Fibroblast of lung (primary cell): ENCODE measurements around the gene KCNK4. TPM values are rescaled to one million over a fixed set of nuclear protein-coding genes. Genes with fewer than 3 reads are reported as not detected.

Experiments used
- DNase-seq, 2 donors: peaks; one replicate each; pipeline versions ENCODE4 v3.0.0 to v3.0.0-alpha.2; 2010; ENCODE audit warnings: low read depth in 2 of 2
- H2AFZ ChIP-seq: 2 replicates; pipeline ENCODE4 v1.5.1; 2012; ENCODE audit warnings: low read length, control low read depth, inconsistent platforms
- H3K27ac ChIP-seq: 2 replicates; pipeline ENCODE4 v1.5.1; 2011; ENCODE audit warnings: low read length, control low read depth; ENCODE audit not compliant: insufficient read depth
- H3K27me3 ChIP-seq: 2 replicates; pipeline ENCODE4 v1.5.1; 2011; ENCODE audit warnings: mild to moderate bottlenecking, low read length; ENCODE audit not compliant: control insufficient read depth, insufficient read depth
- H3K36me3 ChIP-seq: 2 replicates; pipeline ENCODE4 v1.5.1; 2011; ENCODE audit warnings: low read length; ENCODE audit not compliant: control insufficient read depth, insufficient read depth
- H3K4me1 ChIP-seq: 2 replicates; pipeline ENCODE4 v1.5.1; 2011; ENCODE audit warnings: low read length; ENCODE audit not compliant: control insufficient read depth, insufficient read depth; ENCODE audit errors: extremely low read depth
- H3K4me2 ChIP-seq: 2 replicates; pipeline ENCODE4 v1.5.1; 2011; ENCODE audit warnings: low read length, control low read depth; ENCODE audit not compliant: insufficient read depth; ENCODE audit errors: extremely low read depth
- H3K4me3 ChIP-seq, 4 experiments: fragments of 200-600 bp in 1 of 4; sonication (generic) in 1 of 4; replicated peaks in 1 of 4; 2 replicates each; pipeline ENCODE4 v1.5.1; 2011 to 2016; ENCODE audit warnings: low read length in 4 of 4, low read depth in 3 of 4, mild to moderate bottlenecking in 3 of 4, control low read depth in 2 of 4, inconsistent platforms in 1 of 4, mixed read lengths in 1 of 4; ENCODE audit not compliant: insufficient read depth in 1 of 4; ENCODE audit errors: control extremely low read depth in 1 of 4
- H3K79me2 ChIP-seq: 2 replicates; pipeline ENCODE4 v1.5.1; 2012; ENCODE audit warnings: mild to moderate bottlenecking, low read length, inconsistent platforms; ENCODE audit not compliant: control insufficient read depth, insufficient read depth
- H3K9ac ChIP-seq: 2 replicates; pipeline ENCODE4 v1.5.1; 2011; ENCODE audit warnings: mild to moderate bottlenecking, low read length, control low read depth; ENCODE audit not compliant: insufficient read depth
- H3K9me3 ChIP-seq: 2 replicates; pipeline ENCODE4 v1.5.1; 2012; ENCODE audit warnings: low read depth, low read length; ENCODE audit not compliant: control insufficient read depth, insufficient read depth
- H4K20me1 ChIP-seq: 2 replicates; pipeline ENCODE4 v1.5.1; 2011; ENCODE audit warnings: low read length; ENCODE audit not compliant: control insufficient read depth, insufficient read depth; ENCODE audit errors: extremely low read depth
- CTCF ChIP-seq, 2 donors: IDR thresholded peaks in 1 of 2; conservative IDR thresholded peaks in 1 of 2; 1 replicate in 1 of 2; 2 replicates in 1 of 2; pipeline ENCODE4 v1.5.1; 2011 to 2012; ENCODE audit warnings: low read length in 2 of 2, control low read depth in 1 of 2, inconsistent platforms in 1 of 2, low read depth in 1 of 2, mild to moderate bottlenecking in 1 of 2
- EZH2 ChIP-seq: IDR thresholded peaks from 2 replicates; pipeline ENCODE4 v1.5.1; 2012; ENCODE audit warnings: low read length, control low read depth, mild to moderate bottlenecking; ENCODE audit errors: missing control alignments
- polyA plus RNA-seq, 2 donors: library from polyadenylated mRNA; depleted of rRNA in 1 of 2; stranded (reverse) in 1 of 2; unstranded in 1 of 2; fragments of >200 nt; gene quantifications; 2 replicates each; pipeline ENCODE4 v1.2.1, GENCODE V29; 2011 to 2012; ENCODE audit warnings: missing spikeins in 1 of 2
- total RNA-seq: library from RNA; depleted of rRNA; stranded (reverse); fragments of >200 nt; gene quantifications from 2 replicates; pipeline ENCODE4 v1.2.1, GENCODE V29; 2014

KCNK4 gene
- total and polyA plus RNA-seq, 2 donors (not counting 1 experiment from before 2014, with no cell fraction given), result not detected

GRCh38 chr11:64259533-64260067, 31.5 kb upstream of the KCNK4 start:
- Histone ChIP-seq H3K27ac (no peak overlapping the region), H3K79me2 (no peaks in the 10 kb centered on the region), H2AFZ (no peak overlapping the region), H3K4me2 (no peak overlapping the region), H4K20me1 (no peaks in the 10 kb centered on the region), H3K4me3 (no peak overlapping the region), H3K9ac (no peak overlapping the region), H3K4me1 (no peaks in the 10 kb centered on the region), H3K36me3 (peaks cover 49% of the 10 kb centered on the region), H3K9me3 (no peaks in the 10 kb centered on the region), H3K27me3 (no peaks in the 10 kb centered on the region)
- TF ChIP-seq CTCF (conservative IDR thresholded peaks at IDR 0.05 in 1 of 2, IDR thresholded peaks at IDR 0.05 in 1 of 2; ENCODE audit: low read depth in 1 of 2, low read length in 2 of 2) (no peak), EZH2 (no peak)
- DNase-seq, result no peak

GRCh38 chr11:64260147-64260708, 30.9 kb upstream of the KCNK4 start:
- H3K36me3 ChIP-seq, result peaks cover 46% of the 10 kb centered on the region
- no peaks in the 10 kb centered on the region for H3K79me2 ChIP-seq
- no peaks in the 10 kb centered on the region for H3K9me3 ChIP-seq
- H3K4me1 ChIP-seq, result no peaks in the 10 kb centered on the region
- TF ChIP-seq EZH2, result no peak
- no peak for TF ChIP-seq CTCF (conservative IDR thresholded peaks at IDR 0.05 in 1 of 2, IDR thresholded peaks at IDR 0.05 in 1 of 2; ENCODE audit: low read depth in 1 of 2, low read length in 2 of 2)
- no peak overlapping the region for H3K4me2 ChIP-seq
- H3K27ac ChIP-seq, result no peak overlapping the region
- H3K9ac ChIP-seq, result no peak overlapping the region
- no peaks in the 10 kb centered on the region for H4K20me1 ChIP-seq
- H3K27me3 ChIP-seq, result no peaks in the 10 kb centered on the region
- H2AFZ ChIP-seq, result no peak overlapping the region
- DNase-seq, result no peak
- H3K4me3 ChIP-seq, result no peak overlapping the region

DNA sequence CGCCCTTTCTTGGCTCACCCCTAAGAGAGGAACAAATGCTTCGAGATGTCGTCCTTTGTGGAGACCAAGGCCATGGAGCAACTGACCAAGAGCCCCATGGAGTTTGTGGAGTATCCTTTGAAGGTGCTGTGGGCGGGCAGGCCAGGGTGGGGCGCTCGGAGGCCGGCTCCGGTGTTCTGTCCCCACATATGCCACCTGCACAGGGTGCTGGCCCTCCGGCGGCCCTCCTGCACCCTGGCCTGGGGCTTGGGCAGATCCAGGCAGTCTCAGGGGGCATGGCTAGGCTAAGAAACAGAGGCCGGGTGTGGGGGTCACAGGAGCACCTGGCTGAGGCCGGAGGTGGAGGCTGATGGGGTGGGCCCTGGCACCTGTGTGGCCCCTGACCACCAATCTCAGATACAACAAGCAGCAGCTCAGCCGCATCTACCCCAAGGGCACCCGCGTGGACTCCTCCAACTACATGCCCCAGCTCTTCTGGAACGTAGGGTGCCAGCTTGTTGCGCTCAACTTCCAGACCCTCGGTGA, 29.5 kb upstream of the KCNK4 start:
- no peak overlapping the region for H2AFZ ChIP-seq
- no peaks in the 10 kb centered on the region for H3K9me3 ChIP-seq
- H3K4me3 ChIP-seq, result no peak overlapping the region
- H3K36me3 ChIP-seq, result peaks cover 49% of the 10 kb centered on the region
- DNase-seq, result no peak
- H3K79me2 ChIP-seq, result no peaks in the 10 kb centered on the region
- H3K4me2 ChIP-seq, result no peak overlapping the region
- no peak overlapping the region for H3K9ac ChIP-seq
- TF ChIP-seq CTCF (conservative IDR thresholded peaks at IDR 0.05 in 1 of 2, IDR thresholded peaks at IDR 0.05 in 1 of 2; ENCODE audit: low read depth in 1 of 2, low read length in 2 of 2) (no peak), EZH2 (no peak)
- no peaks in the 10 kb centered on the region for H3K4me1 ChIP-seq
- no peaks in the 10 kb centered on the region for H3K27me3 ChIP-seq
- no peaks in the 10 kb centered on the region for H4K20me1 ChIP-seq
- H3K27ac ChIP-seq, result no peak overlapping the region
